ENCODE measurements around the gene SH3YL1. TPM values are rescaled to one million over a fixed set of nuclear protein-coding genes. Genes with fewer than 3 reads are reported as not detected.

SH3YL1 gene
- total RNA-seq, 1 experiment from 2014 or later = 28.4 TPM

- POLR2A ChIA-PET = interaction anchor here (0.7 kb wide), 1 partner anchor 344 kb away, joined by 3 read pairs; no protein-coding TSS in a partner anchor
- H3K27me3 ChIP-seq (ENCODE audit: control insufficient read depth, insufficient read depth, low read length) = peaks cover 16% of the 10 kb centered on the region
- in situ Hi-C loops (cut with HindIII; ENCODE audit: low pct_unique_long_range_greater_than_20kb, low sequenced_read_pairs) = no loop called here
Measured at GRCh38 chr2:289362-290089, 25.7 kb upstream of the SH3YL1 start.

More at GRCh38 chr2:289362-290089, 25.7 kb upstream of the SH3YL1 start:
- no peak for DNase-seq (ENCODE audit: low read depth, low spot score)
- Histone ChIP-seq H3K4me1 (ENCODE audit: control insufficient read depth, insufficient read depth, low read length) (no peaks in the 10 kb centered on the region; the same call in 1 of the 2 replicates), H3K9me3 (ENCODE audit: control insufficient read depth, insufficient read depth, low read depth, low read length) (no peaks in the 10 kb centered on the region), H3K36me3 (ENCODE audit: control insufficient read depth, insufficient read depth, low read length) (no peaks in the 10 kb centered on the region), H3K4me3 (ENCODE audit: low read depth in 2 of 2, low read length in 2 of 2) (peak overlapping the region; percentile 43 to 63), H3K27ac (ENCODE audit: low read length) (no peak overlapping the region)
- TF ChIP-seq SIN3A (IDR thresholded peaks at IDR 0.05; ENCODE audit: borderline replicate concordance, insufficient read depth, low read depth, low read length) (no peak), TCF7L2 (IDR thresholded peaks at IDR 0.05; ENCODE audit: low read depth, low read length) (no peak; the same call in 1 of the 2 replicates), POLR2AphosphoS5 (IDR thresholded peaks at IDR 0.05; ENCODE audit: low read depth, low read length) (no peak), REST (IDR thresholded peaks at IDR 0.05; ENCODE audit: insufficient read depth in 1 of 2, low read depth in 2 of 2, low read length in 1 of 2) (no peak), CTCF (IDR thresholded peaks at IDR 0.05) (no peak)
- ATAC-seq = peak; percentile 67
- intact Hi-C loops (cut with micrococcal nuclease; ENCODE audit: unreplicated experiment) = loop anchor here (2.0 to 5.0 kb wide), 2 partner anchors 42 to 117 kb away; no protein-coding TSS in a partner anchor
- no TSS peak for BruUV-seq (replicated peaks)
- CTCF ChIA-PET = no interaction called here

All from Panc1 (cell line).